ENCODE data around the gene HOXC6.

DNA sequence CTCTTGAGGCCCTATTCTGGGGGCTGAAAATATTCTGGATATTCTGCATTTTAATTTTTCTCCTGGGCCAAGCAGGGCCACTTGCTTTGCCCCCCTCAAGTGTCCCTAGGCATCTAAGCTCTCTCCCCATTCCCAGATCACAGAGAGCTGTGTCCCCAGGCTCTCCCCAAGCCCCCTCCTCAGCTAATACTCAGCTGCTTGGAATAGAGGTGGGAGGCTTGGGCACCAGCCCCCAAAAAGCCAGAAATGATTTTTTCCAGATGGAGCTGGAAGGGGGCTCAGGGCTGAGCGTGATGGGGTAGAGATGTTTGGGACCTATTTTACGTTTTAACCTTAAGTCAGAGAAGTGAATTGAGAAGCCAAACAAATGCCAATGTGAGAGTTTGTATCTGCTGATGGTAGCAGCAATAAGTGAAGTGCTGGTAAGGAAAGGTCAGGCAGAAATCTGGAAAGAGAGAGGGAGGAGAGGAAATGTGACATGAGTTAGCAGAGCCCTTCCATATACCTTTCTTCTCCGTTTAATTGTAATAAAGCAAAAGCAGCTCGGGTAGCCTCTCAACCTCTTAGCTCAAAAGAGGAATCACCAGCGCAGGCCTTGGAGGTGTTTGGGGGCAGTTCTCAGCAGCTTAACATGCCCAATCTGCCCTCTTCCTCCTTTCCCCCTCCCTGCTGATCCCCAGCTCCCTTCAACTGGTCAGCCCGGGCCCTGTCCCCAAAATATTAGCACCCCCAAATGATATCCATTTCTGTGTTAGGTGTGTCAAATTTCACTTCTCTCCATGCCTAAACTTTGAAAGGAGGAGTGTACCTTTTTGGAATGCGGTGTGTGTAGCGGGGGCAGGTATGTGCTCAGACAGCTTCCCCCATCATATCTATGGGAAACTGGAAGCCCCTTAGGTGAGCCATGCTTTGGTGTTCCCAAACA lies 5.0 kb upstream of the HOXC6 start:
- TF ChIP-seq SIN3A (IDR thresholded peaks at IDR 0.05; ENCODE audit: low read depth, low read length) (no peak), FOXM1 (IDR thresholded peaks at IDR 0.05; ENCODE audit: low read depth, low read length) (no peak), ZNF274 (IDR thresholded peaks at IDR 0.05; ENCODE audit: insufficient read depth, insufficient read length) (no peak), ZNF384 (IDR thresholded peaks at IDR 0.05; ENCODE audit: borderline replicate concordance, low read depth, low read length) (no peak), HDGF (IDR thresholded peaks at IDR 0.05) (no peak), EZH2 (IDR thresholded peaks at IDR 0.05; ENCODE audit: borderline replicate concordance, control insufficient read depth, low read depth, low read length) (no peak), JUND (IDR thresholded peaks at IDR 0.05; ENCODE audit: low read depth, low read length) (no peak), POLR2AphosphoS2 (IDR thresholded peaks at IDR 0.05; ENCODE audit: low read depth, low read length) (no peak), EP300 (IDR thresholded peaks at IDR 0.05; ENCODE audit: borderline replicate concordance in 1 of 2, control insufficient read depth in 1 of 2, low read depth in 2 of 2, low read length in 2 of 2) (no peak)
- TF ChIP-seq, protein P1, sequence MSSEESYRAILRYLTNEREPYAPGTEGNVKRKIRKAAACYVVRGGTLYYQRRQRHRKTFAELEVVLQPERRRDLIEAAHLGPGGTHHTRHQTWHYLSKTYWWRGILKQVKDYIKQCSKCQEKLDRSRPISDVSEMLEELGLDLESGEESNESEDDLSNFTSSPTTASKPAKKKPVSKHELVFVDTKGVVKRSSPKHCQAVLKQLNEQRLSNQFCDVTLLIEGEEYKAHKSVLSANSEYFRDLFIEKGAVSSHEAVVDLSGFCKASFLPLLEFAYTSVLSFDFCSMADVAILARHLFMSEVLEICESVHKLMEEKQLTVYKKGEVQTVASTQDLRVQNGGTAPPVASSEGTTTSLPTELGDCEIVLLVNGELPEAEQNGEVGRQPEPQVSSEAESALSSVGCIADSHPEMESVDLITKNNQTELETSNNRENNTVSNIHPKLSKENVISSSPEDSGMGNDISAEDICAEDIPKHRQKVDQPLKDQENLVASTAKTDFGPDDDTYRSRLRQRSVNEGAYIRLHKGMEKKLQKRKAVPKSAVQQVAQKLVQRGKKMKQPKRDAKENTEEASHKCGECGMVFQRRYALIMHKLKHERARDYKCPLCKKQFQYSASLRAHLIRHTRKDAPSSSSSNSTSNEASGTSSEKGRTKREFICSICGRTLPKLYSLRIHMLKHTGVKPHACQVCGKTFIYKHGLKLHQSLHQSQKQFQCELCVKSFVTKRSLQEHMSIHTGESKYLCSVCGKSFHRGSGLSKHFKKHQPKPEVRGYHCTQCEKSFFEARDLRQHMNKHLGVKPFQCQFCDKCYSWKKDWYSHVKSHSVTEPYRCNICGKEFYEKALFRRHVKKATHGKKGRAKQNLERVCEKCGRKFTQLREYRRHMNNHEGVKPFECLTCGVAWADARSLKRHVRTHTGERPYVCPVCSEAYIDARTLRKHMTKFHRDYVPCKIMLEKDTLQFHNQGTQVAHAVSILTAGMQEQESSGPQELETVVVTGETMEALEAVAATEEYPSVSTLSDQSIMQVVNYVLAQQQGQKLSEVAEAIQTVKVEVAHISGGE (CRISPR knock-in tag; IDR thresholded peaks at IDR 0.05) = no peak
- TF ChIP-seq, protein P2, sequence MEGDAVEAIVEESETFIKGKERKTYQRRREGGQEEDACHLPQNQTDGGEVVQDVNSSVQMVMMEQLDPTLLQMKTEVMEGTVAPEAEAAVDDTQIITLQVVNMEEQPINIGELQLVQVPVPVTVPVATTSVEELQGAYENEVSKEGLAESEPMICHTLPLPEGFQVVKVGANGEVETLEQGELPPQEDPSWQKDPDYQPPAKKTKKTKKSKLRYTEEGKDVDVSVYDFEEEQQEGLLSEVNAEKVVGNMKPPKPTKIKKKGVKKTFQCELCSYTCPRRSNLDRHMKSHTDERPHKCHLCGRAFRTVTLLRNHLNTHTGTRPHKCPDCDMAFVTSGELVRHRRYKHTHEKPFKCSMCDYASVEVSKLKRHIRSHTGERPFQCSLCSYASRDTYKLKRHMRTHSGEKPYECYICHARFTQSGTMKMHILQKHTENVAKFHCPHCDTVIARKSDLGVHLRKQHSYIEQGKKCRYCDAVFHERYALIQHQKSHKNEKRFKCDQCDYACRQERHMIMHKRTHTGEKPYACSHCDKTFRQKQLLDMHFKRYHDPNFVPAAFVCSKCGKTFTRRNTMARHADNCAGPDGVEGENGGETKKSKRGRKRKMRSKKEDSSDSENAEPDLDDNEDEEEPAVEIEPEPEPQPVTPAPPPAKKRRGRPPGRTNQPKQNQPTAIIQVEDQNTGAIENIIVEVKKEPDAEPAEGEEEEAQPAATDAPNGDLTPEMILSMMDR (IDR thresholded peaks at IDR 0.05 in 2 of 3, conservative IDR thresholded peaks at IDR 0.05 in 1 of 3; ENCODE audit: control insufficient read depth in 2 of 3, extremely low read depth in 1 of 3, insufficient read depth in 1 of 3, low read depth in 3 of 3, low read length in 3 of 3) = no peak
- TF ChIP-seq, protein P3, sequence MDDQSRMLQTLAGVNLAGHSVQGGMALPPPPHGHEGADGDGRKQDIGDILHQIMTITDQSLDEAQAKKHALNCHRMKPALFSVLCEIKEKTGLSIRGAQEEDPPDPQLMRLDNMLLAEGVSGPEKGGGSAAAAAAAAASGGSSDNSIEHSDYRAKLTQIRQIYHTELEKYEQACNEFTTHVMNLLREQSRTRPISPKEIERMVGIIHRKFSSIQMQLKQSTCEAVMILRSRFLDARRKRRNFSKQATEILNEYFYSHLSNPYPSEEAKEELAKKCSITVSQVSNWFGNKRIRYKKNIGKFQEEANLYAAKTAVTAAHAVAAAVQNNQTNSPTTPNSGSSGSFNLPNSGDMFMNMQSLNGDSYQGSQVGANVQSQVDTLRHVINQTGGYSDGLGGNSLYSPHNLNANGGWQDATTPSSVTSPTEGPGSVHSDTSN (IDR thresholded peaks at IDR 0.05; ENCODE audit: insufficient replicate concordance, low read depth, low read length) = no peak
- TF ChIP-seq, protein P4, sequence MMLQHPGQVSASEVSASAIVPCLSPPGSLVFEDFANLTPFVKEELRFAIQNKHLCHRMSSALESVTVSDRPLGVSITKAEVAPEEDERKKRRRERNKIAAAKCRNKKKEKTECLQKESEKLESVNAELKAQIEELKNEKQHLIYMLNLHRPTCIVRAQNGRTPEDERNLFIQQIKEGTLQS (IDR thresholded peaks at IDR 0.05; ENCODE audit: borderline replicate concordance, extremely low read depth, low read depth, low read length) = no peak

Measured in GM12878 (cell line).